ENCODE results near the gene KCNK5. TPM values are rescaled to one million over a fixed set of nuclear protein-coding genes. Genes with fewer than 3 reads are reported as not detected.

The KCNK5 gene
- total RNA-seq, 1 experiment from 2014 or later = 19.8 TPM

- Histone ChIP-seq H3K9me3 (no peaks in the 10 kb centered on the region), H3K27me3 (replicated peaks; ENCODE audit: control insufficient read depth, insufficient read depth, low read length) (no peaks in the 10 kb centered on the region), H3K4me1 (peaks cover 28% of the 10 kb centered on the region), H3K4me3 (ENCODE audit: low read depth, low read length) (no peak overlapping the region), H3K36me3 (ENCODE audit: control insufficient read depth, insufficient read depth, low read length) (0 out of 2 replicates have a peak, but pooled peaks cover 1% of the 10 kb centered on the region)
- Mint-ChIP-seq H3K4me3 (ENCODE audit: unreplicated experiment) (no peak overlapping the region), H3K9me3 (ENCODE audit: unreplicated experiment) (no peaks in the 10 kb centered on the region), H3K27me3 (ENCODE audit: insufficient read depth, unreplicated experiment) (no peaks in the 10 kb centered on the region), H3K27ac (ENCODE audit: unreplicated experiment) (no peak overlapping the region), H3K36me3 (ENCODE audit: insufficient read depth, unreplicated experiment) (peaks cover 11% of the 10 kb centered on the region), H3K4me1 (ENCODE audit: low read depth, unreplicated experiment) (peaks cover 38% of the 10 kb centered on the region)
- intact Hi-C loops (cut with micrococcal nuclease; ENCODE audit: unreplicated experiment) = no loop called here
- CTCF ChIA-PET = no interaction called here
- no peak for TF ChIP-seq CTCF (IDR thresholded peaks at IDR 0.05; ENCODE audit: insufficient read depth in 1 of 2, low read depth in 1 of 2, low read length in 1 of 2, severe bottlenecking in 1 of 2, unreplicated experiment in 1 of 2)
- POLR2A ChIA-PET = no interaction called here
- no peak for DNase-seq
- no TSS peak for BruUV-seq (replicated peaks)
Observed at GRCh38 chr6:39274471-39274870, 45.2 kb upstream of the KCNK5 start.

- Mint-ChIP-seq H3K27me3 (ENCODE audit: insufficient read depth, unreplicated experiment) (no peaks in the 10 kb centered on the region), H3K27ac (ENCODE audit: unreplicated experiment) (peak overlapping the region; percentile 13), H3K4me3 (ENCODE audit: unreplicated experiment) (no peak overlapping the region), H3K36me3 (ENCODE audit: insufficient read depth, unreplicated experiment) (peaks cover 11% of the 10 kb centered on the region), H3K9me3 (ENCODE audit: unreplicated experiment) (no peaks in the 10 kb centered on the region), H3K4me1 (ENCODE audit: low read depth, unreplicated experiment) (peaks cover 46% of the 10 kb centered on the region)
- ChIA-PET CTCF (no interaction called here), POLR2A (no interaction called here)
- peaks cover 38% of the 10 kb centered on the region for H3K4me1 ChIP-seq
- intact Hi-C loops (cut with micrococcal nuclease; ENCODE audit: unreplicated experiment) = no loop called here
- H3K27me3 ChIP-seq (replicated peaks; ENCODE audit: control insufficient read depth, insufficient read depth, low read length) = no peaks in the 10 kb centered on the region
- H3K36me3 ChIP-seq (ENCODE audit: control insufficient read depth, insufficient read depth, low read length) = 0 out of 2 replicates have a peak, but pooled peaks cover 1% of the 10 kb centered on the region
- H3K4me3 ChIP-seq (ENCODE audit: low read depth, low read length) = no peak overlapping the region
- no peak for DNase-seq
- TF ChIP-seq CTCF (IDR thresholded peaks at IDR 0.05; ENCODE audit: insufficient read depth in 1 of 2, low read depth in 1 of 2, low read length in 1 of 2, severe bottlenecking in 1 of 2, unreplicated experiment in 1 of 2) = no peak
- BruUV-seq (replicated peaks) = no TSS peak
- no peaks in the 10 kb centered on the region for H3K9me3 ChIP-seq
Observed at GRCh38 chr6:39273406-39273821, 44.1 kb upstream of the KCNK5 start.

GRCh38 chr6:39269961-39270360, 40.7 kb upstream of the KCNK5 start:
- peaks cover 67% of the 10 kb centered on the region for H3K4me1 ChIP-seq
- peak; percentile 87 to 88 for DNase-seq

More at GRCh38 chr6:39269961-39270360, 40.7 kb upstream of the KCNK5 start:
- no peak overlapping the region for H3K4me3 ChIP-seq (ENCODE audit: low read depth, low read length)
- Mint-ChIP-seq H3K4me1 (ENCODE audit: low read depth, unreplicated experiment) (peaks cover 54% of the 10 kb centered on the region), H3K36me3 (ENCODE audit: insufficient read depth, unreplicated experiment) (peaks cover 15% of the 10 kb centered on the region), H3K27ac (ENCODE audit: unreplicated experiment) (peak overlapping the region; percentile 95), H3K4me3 (ENCODE audit: unreplicated experiment) (peak overlapping the region; percentile 68), H3K9me3 (ENCODE audit: unreplicated experiment) (no peaks in the 10 kb centered on the region), H3K27me3 (ENCODE audit: insufficient read depth, unreplicated experiment) (no peaks in the 10 kb centered on the region)
- no peaks in the 10 kb centered on the region for H3K9me3 ChIP-seq
- intact Hi-C loops (cut with micrococcal nuclease; ENCODE audit: unreplicated experiment) = loop anchor here (1.0 kb wide), 1 partner anchor 41 kb away; the partner anchor contains the start of gene KCNK5
- POLR2A ChIA-PET = no interaction called here
- H3K27me3 ChIP-seq (replicated peaks; ENCODE audit: control insufficient read depth, insufficient read depth, low read length) = no peaks in the 10 kb centered on the region
- TF ChIP-seq CTCF (IDR thresholded peaks at IDR 0.05; ENCODE audit: insufficient read depth in 1 of 2, low read depth in 1 of 2, low read length in 1 of 2, severe bottlenecking in 1 of 2, unreplicated experiment in 1 of 2) = no peak
- H3K36me3 ChIP-seq (ENCODE audit: control insufficient read depth, insufficient read depth, low read length) = 0 out of 2 replicates have a peak, but pooled peaks cover 1% of the 10 kb centered on the region
- CTCF ChIA-PET = interaction anchor here (1.6 to 1.9 kb wide), 2 partner anchors 33 to 41 kb away, joined by 7 read pairs; no protein-coding TSS in a partner anchor
- no TSS peak for BruUV-seq (replicated peaks)

All from Caco-2 (cell line).